GM18951 (cell line): ENCODE measurements around the gene EFCAB11.

Experiments
- POLR2A ChIP-seq: IDR thresholded peaks from 4 replicates; pipeline ENCODE4 v1.6.1; 2011; ENCODE audit warnings: mild to moderate bottlenecking; ENCODE audit not compliant: insufficient read length, insufficient read depth; ENCODE audit errors: extremely low read depth
- in situ Hi-C: fragments of 300-500 bp; cut with MboI; formaldehyde crosslinking; loops from one replicate; pipeline ENCODE4 v1.12.0; 2022; ENCODE audit warnings: low sequenced_read_pairs, mixed read lengths, inconsistent platforms; ENCODE audit not compliant: unreplicated experiment

The EFCAB11 gene

DNA sequence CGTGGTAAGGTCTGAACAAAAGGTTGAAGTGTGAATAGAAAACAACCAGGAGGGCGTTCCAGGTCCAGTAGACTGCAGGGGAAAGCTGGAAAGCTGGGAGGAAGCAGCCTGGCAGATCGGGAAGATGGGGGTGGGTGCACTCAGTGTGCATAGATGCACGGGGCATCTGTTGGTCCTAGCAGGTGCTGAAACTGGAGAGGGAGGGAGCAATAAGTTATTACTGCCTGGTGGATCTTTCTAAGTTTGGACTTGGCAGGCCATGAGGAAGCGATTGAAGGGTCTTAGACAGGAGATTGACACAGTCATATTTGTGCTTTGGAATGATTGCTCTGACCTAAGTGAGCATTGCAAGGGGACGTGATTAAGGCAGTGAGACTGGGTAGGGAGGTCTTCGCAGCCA, 194.4 kb downstream of the EFCAB11 start:
- TF ChIP-seq POLR2A, result no peak
- in situ Hi-C loops, result loop anchor here (25.0 kb wide), 1 partner anchor 723 kb away; no protein-coding TSS in a partner anchor

DNA sequence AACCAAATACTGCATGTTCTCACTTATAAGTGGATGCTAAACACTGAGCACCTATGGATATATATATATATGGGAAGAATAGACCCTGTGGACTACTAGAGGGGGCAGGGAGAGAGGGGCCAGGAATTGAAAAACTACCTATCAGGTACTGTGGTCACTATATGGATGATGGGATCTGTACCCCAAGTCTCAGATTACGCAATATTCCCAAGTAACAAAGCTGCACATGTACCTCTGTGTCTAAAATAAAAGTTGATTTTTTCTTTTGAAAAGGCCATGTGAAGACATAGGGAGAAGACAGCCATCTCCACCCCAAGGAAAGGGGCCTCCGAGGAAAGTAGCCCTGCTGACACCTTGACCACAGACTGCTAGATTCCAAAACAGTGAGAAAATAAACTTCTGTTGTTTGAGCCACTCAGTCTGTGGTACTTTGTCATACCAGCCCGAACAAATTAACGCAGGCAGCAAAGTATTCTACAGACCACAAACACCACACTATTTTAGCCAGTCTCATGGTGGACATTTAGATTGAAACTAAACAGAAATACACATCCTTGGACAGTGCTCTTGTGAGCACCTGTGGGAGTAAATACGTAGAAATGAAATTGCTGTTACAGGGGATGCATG, 197.1 kb downstream of the EFCAB11 start:
- TF ChIP-seq POLR2A, result no peak
- in situ Hi-C loops, result loop anchor here (25.0 kb wide), 1 partner anchor 720 kb away; no protein-coding TSS in a partner anchor

DNA sequence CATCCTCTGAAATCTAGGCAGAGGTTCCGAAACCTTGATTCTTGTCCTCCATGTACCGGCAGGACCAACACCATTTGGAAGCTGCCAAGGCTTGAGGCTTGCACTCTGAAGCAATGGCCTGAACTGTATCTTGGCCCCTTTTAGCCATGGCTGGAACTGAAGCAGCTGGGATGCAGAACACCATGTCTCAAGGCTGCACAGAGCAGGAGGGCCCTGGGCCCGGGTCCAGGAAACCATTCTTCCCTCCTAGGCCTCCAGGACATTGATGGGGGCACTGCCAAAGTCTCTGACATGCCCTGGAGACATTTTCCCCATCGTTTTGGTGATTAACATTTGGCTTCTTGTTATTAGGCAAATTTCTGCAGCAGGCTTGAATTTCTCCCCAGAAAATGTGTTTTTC, 198.7 kb downstream of the EFCAB11 start:
- in situ Hi-C loops, result loop anchor here (25.0 kb wide), 1 partner anchor 719 kb away; no protein-coding TSS in a partner anchor
- no peak for TF ChIP-seq POLR2A

DNA sequence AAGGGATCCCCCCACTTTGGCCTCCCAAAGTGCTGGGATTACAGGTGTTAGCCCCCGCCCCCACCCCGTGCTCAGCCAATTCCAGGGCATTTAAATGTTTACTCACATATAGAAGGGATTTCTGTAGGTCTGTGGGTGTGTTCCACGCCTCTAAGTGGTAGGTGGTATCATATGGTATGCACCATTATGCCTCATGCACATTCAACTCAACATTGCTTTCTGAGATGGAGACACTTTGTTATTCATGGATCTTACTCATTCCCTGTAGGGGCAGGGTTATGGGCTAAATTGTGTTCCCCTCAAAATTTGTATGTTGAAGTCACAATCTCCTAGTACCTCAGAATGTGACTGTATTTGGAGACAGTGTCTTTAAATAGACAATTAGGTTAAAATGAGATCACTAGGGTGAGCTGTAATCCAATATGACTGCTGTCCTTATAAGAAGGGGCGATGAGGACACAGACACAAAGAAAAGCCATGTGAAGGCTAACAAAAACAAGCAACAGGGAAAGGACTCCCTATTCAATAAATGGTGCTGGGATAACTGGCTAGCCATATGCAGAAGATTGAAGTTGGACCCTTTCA, 200.6 kb downstream of the EFCAB11 start:
- in situ Hi-C loops, result loop anchor here (25.0 kb wide), 1 partner anchor 717 kb away; no protein-coding TSS in a partner anchor
- TF ChIP-seq POLR2A, result no peak

DNA sequence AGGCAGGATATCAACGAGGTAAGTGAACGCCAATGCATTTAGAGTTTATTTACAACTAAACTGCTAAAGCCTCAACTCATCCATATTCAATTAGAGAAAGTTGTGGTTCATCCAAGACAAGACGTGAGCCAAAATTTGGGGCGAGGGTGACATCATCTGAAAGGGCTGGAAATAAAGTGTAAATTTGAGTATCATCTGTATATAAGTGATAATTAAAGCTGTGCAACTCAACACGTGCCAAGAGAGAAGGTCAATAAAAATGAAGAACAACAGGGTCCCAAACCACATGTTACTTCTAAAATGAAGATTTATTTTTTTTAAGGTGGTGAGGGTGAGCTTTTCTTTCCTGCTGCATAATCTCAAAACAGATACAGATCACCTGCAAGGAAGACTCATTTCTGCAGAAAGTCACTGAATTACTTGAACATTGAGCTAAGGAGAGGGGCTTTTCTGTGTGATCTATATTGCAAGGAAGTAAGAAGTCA, 203.6 kb downstream of the EFCAB11 start:
- in situ Hi-C loops, result loop anchor here (25.0 kb wide), 1 partner anchor 714 kb away; no protein-coding TSS in a partner anchor

DNA sequence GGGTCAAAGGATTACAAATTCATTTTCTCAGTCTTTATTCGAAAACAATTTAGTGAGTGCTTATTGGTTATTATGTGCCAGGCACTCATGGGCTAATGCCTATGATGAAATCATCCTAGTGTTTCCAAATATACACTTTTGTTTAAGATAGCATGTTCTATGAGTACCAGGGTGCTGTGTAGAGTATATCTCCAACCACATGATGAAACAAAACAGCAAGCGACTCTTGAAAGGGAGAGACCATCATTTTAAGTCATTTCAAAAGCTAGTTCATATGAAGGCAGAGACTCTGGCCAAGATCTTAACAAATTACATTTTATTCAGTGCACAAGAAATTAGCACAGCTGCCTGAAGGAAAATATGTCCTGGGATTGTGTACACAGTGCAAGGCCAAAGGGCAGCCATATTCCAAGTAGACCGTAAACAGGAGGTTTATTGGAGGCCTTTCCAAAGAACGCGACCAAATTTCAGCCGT, 204.2 kb downstream of the EFCAB11 start:
- in situ Hi-C loops, result loop anchor here (25.0 kb wide), 1 partner anchor 713 kb away; no protein-coding TSS in a partner anchor
- no peak for TF ChIP-seq POLR2A

More for the DNA sequence above, 203.6 kb downstream of the EFCAB11 start:
- no peak for TF ChIP-seq POLR2A

DNA sequence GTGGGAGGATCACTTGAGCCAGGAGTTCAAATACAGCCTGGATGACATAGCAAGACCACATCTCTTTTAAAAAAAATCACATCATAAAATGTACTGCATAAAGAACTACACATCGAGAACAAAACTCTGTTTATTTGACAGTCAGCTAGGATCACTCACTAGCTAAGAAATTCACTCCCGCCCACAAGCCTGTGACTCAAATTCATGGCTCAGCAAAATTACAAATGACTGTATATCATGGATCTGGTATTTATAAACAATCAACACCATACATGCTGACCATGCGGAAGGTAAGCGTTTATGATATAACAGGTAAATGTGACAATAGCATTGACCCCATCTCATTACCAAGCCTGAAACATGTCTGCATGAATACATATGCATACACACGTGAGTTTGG, 206.5 kb downstream of the EFCAB11 start:
- in situ Hi-C loops, result no loop called here
- no peak for TF ChIP-seq POLR2A

DNA sequence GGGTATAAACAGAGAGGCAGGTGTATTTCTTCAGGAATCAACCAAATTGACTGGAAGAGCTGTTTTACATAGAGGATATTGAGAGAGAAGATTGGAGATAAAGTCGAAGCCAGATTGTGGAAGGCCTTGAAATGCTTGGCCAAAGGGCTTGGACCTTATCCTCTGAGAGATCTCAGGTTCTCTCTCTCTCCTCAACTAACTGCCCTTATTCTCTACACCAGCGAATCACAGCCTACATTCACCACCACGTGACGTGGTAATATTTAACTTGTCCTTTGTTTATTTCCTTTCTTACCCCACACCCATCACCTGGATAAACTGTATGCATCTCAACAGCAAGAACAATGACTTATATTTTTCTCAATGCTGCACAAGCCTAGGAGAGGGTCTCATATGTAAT, 207.4 kb downstream of the EFCAB11 start:
- TF ChIP-seq POLR2A, result no peak
- in situ Hi-C loops, result no loop called here

DNA sequence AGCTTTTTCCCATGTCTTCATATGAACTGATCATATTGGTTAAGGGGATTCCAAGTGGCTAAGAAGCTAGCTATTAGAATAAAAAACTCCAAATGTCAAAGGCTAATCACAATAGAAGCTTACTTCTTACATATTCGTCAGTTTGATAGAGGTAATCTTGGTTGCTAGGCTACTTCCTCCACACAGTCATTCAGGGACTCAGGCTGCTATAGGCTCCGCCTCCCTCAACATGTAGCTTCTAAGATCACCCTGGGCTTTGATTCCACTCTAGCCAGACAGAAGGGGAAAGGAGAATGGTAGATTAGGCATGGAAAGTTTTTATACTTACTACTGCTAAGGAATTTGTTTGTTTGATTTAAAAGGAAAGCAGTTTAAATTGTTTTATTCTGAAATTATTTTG, 207.9 kb downstream of the EFCAB11 start:
- no peak for TF ChIP-seq POLR2A
- in situ Hi-C loops, result no loop called here

DNA sequence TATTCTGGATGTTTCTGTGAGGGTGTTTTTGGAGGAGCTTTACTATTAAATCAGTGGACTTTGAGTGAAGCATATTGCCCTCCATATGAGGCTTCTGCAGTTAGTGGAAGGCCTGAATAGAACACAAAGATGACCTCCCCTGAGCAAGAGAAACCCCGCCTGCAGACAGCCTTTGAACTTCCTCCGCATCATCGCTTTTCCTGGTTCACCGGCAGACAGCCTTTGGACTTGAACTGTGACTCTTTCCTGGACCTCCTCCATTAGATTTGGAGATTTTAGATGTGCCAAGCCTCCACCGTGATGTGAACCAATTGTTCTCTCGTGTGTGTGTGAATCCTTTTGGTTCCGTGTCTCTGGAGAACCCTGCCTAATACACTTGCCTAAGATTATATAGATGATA, 208.4 kb downstream of the EFCAB11 start:
- no peak for TF ChIP-seq POLR2A
- in situ Hi-C loops, result no loop called here
